Measurements from ENCODE around the gene TNFAIP8L1. TPM values are rescaled to one million over a fixed set of nuclear protein-coding genes. Genes with fewer than 3 reads are reported as not detected.
A peak's percentile ranks its signal among the peaks of the same experiment; 100 is the strongest.

The TNFAIP8L1 gene
- total and polyA plus RNA-seq, 2 experiments from 2014 or later, result 5.1 to 18.1 TPM

GRCh38 chr19:4602915-4603314 lies 36.4 kb upstream of the TNFAIP8L1 start:
- no peak for DNase-seq (ENCODE audit: low read depth in 1 of 2, low spot score in 1 of 2)
- Histone ChIP-seq H3K9me3 (ENCODE audit: low read depth) (no peaks in the 10 kb centered on the region), H3K4me1 (ENCODE audit: low read depth) (peaks cover 5% of the 10 kb centered on the region), H3K27ac (no peak overlapping the region), H3K36me3 (no peaks in the 10 kb centered on the region), H3K4me3 (no peak overlapping the region), H3K27me3 (no peaks in the 10 kb centered on the region)
- no peak for TF ChIP-seq CTCF (IDR thresholded peaks at IDR 0.05; ENCODE audit: low read depth, low read length)

GRCh38 chr19:4604912-4605311 lies 34.4 kb upstream of the TNFAIP8L1 start:
- no peaks in the 10 kb centered on the region for H3K9me3 ChIP-seq (ENCODE audit: low read depth)
- no peaks in the 10 kb centered on the region for H3K36me3 ChIP-seq
- no peak for TF ChIP-seq CTCF (IDR thresholded peaks at IDR 0.05; ENCODE audit: low read depth, low read length)
- no peak overlapping the region for H3K4me3 ChIP-seq
- no peak overlapping the region for H3K27ac ChIP-seq
- H3K27me3 ChIP-seq, result no peaks in the 10 kb centered on the region
- no peak for DNase-seq (ENCODE audit: low read depth in 1 of 2, low spot score in 1 of 2)
- peaks cover 3% of the 10 kb centered on the region for H3K4me1 ChIP-seq (ENCODE audit: low read depth)

GRCh38 chr19:4606181-4606580 lies 33.1 kb upstream of the TNFAIP8L1 start:
- no peaks in the 10 kb centered on the region for H3K27me3 ChIP-seq
- H3K9me3 ChIP-seq (ENCODE audit: low read depth), result no peaks in the 10 kb centered on the region
- TF ChIP-seq CTCF (IDR thresholded peaks at IDR 0.05; ENCODE audit: low read depth, low read length), result no peak
- no peaks in the 10 kb centered on the region for H3K36me3 ChIP-seq
- no peak overlapping the region for H3K4me3 ChIP-seq
- no peak overlapping the region for H3K27ac ChIP-seq
- peaks cover 6% of the 10 kb centered on the region for H3K4me1 ChIP-seq (ENCODE audit: low read depth)
- no peak for DNase-seq (ENCODE audit: low read depth in 1 of 2, low spot score in 1 of 2)

GRCh38 chr19:4606921-4607678 lies 32.2 kb upstream of the TNFAIP8L1 start:
- Histone ChIP-seq H3K27me3 (no peaks in the 10 kb centered on the region), H3K4me1 (ENCODE audit: low read depth) (peaks cover 6% of the 10 kb centered on the region), H3K36me3 (no peaks in the 10 kb centered on the region), H3K27ac (no peak overlapping the region), H3K9me3 (ENCODE audit: low read depth) (no peaks in the 10 kb centered on the region), H3K4me3 (no peak overlapping the region)
- DNase-seq (ENCODE audit: low read depth in 1 of 2, low spot score in 1 of 2), result peak; percentile 62 to 65
- no peak for TF ChIP-seq CTCF (IDR thresholded peaks at IDR 0.05; ENCODE audit: low read depth, low read length)

GRCh38 chr19:4609878-4610511 lies 29.3 kb upstream of the TNFAIP8L1 start:
- TF ChIP-seq CTCF (IDR thresholded peaks at IDR 0.05; ENCODE audit: low read depth, low read length), result no peak
- Histone ChIP-seq H3K27ac (peak overlapping the region; percentile 31), H3K27me3 (no peaks in the 10 kb centered on the region)

More at GRCh38 chr19:4609878-4610511, 29.3 kb upstream of the TNFAIP8L1 start:
- H3K9me3 ChIP-seq (ENCODE audit: low read depth), result no peaks in the 10 kb centered on the region
- H3K36me3 ChIP-seq, result no peaks in the 10 kb centered on the region
- no peak overlapping the region for H3K4me3 ChIP-seq
- no peak for DNase-seq (ENCODE audit: low read depth in 1 of 2, low spot score in 1 of 2)
- H3K4me1 ChIP-seq (ENCODE audit: low read depth), result peaks cover 6% of the 10 kb centered on the region
